Trophoblast cell (in vitro differentiated cells and primary cell): ENCODE data around the gene SZRD1.

Experiments
- DNase-seq, 2 donors: peaks; one replicate each; pipeline ENCODE4 v3.0.0-alpha.2; 2016
- H2AFZ ChIP-seq: 2 replicates; pipeline ENCODE4 v1.6.1; 2013; ENCODE audit warnings: low read length, moderate library complexity, mild to moderate bottlenecking; ENCODE audit not compliant: insufficient read depth, poor library complexity
- H2AK5ac ChIP-seq: 2 replicates; pipeline ENCODE4 v1.6.1; 2013; ENCODE audit warnings: mild to moderate bottlenecking, low read length
- H2BK120ac ChIP-seq: 2 replicates; pipeline ENCODE4 v1.6.1; 2013; ENCODE audit warnings: low read length, mild to moderate bottlenecking, moderate library complexity; ENCODE audit not compliant: insufficient read depth, poor library complexity
- H2BK12ac ChIP-seq: 2 replicates; pipeline ENCODE4 v1.6.1; 2013; ENCODE audit warnings: mild to moderate bottlenecking, low read length, moderate library complexity
- H2BK5ac ChIP-seq: 2 replicates; pipeline ENCODE4 v1.6.1; 2013; ENCODE audit warnings: low read length, low read depth, moderate library complexity, mild to moderate bottlenecking; ENCODE audit not compliant: poor library complexity
- H3K14ac ChIP-seq: 2 replicates; pipeline ENCODE4 v1.6.1; 2013; ENCODE audit warnings: mild to moderate bottlenecking, low read length
- H3K18ac ChIP-seq: 2 replicates; pipeline ENCODE4 v1.6.1; 2013; ENCODE audit warnings: mild to moderate bottlenecking, low read length
- H3K23ac ChIP-seq: 2 replicates; pipeline ENCODE4 v1.6.1; 2013; ENCODE audit warnings: low read length
- H3K27ac ChIP-seq: 2 replicates; pipeline ENCODE4 v1.5.1; 2013; ENCODE audit warnings: low read depth, mild to moderate bottlenecking, inconsistent platforms, low read length, moderate library complexity
- H3K27me3 ChIP-seq: 2 replicates; pipeline ENCODE4 v1.6.1; 2013; ENCODE audit warnings: inconsistent platforms, mild to moderate bottlenecking, low read length, moderate library complexity; ENCODE audit not compliant: insufficient read depth
- H3K36me3 ChIP-seq, 2 experiments: 1 replicate in 1 of 2; 2 replicates in 1 of 2; pipeline ENCODE4 v1.6.1; 2013; ENCODE audit warnings: low read length in 2 of 2, mild to moderate bottlenecking in 2 of 2, moderate library complexity in 1 of 2; ENCODE audit not compliant: insufficient read depth in 2 of 2, control insufficient read depth in 1 of 2
- H3K4ac ChIP-seq: 2 replicates; pipeline ENCODE4 v1.6.1; 2013; ENCODE audit warnings: low read depth, mild to moderate bottlenecking, low read length, moderate library complexity
- H3K4me1 ChIP-seq, 2 experiments: 1 replicate in 1 of 2; 2 replicates in 1 of 2; pipeline ENCODE4 v1.6.1; 2013; ENCODE audit warnings: low read length in 2 of 2, mild to moderate bottlenecking in 2 of 2, moderate library complexity in 1 of 2; ENCODE audit not compliant: insufficient read depth in 2 of 2, control insufficient read depth in 1 of 2
- H3K4me2 ChIP-seq: 2 replicates; pipeline ENCODE4 v1.6.1; 2013; ENCODE audit warnings: inconsistent platforms, mild to moderate bottlenecking, low read length, moderate library complexity
- H3K4me3 ChIP-seq: 2 replicates; pipeline ENCODE4 v1.5.1; 2013; ENCODE audit warnings: mild to moderate bottlenecking, low read depth, low read length, inconsistent platforms
- H3K79me1 ChIP-seq: one replicate; pipeline ENCODE4 v1.6.1; 2013; ENCODE audit warnings: low read length
- H3K79me2 ChIP-seq: 2 replicates; pipeline ENCODE4 v1.6.1; 2013; ENCODE audit warnings: low read length, mild to moderate bottlenecking; ENCODE audit not compliant: control insufficient read depth, insufficient read depth, poor library complexity
- H3K9ac ChIP-seq: 2 replicates; pipeline ENCODE4 v1.6.1; 2013; ENCODE audit warnings: mild to moderate bottlenecking, low read length
- H3K9me3 ChIP-seq: 2 replicates; pipeline ENCODE4 v1.6.1; 2013; ENCODE audit warnings: low read depth, mild to moderate bottlenecking, control low read depth, inconsistent platforms, low read length; ENCODE audit not compliant: insufficient read depth
- H4K12ac ChIP-seq: 2 replicates; pipeline ENCODE4 v1.6.1; 2013; ENCODE audit warnings: low read depth, mild to moderate bottlenecking, low read length, moderate library complexity
- H4K8ac ChIP-seq: 2 replicates; pipeline ENCODE4 v1.6.1; 2013; ENCODE audit warnings: low read depth, mild to moderate bottlenecking, low read length, moderate library complexity
- H4K91ac ChIP-seq: one replicate; pipeline ENCODE4 v1.6.1; 2013; ENCODE audit warnings: low read depth, mild to moderate bottlenecking, low read length, moderate library complexity
- WGBS: extraction: QIAGEN DNeasy Blood & Tissue Kit; methylation state at CpG from one replicate; pipeline ENCODE4 v1.1.7; 2013; ENCODE audit warnings: missing lambda C conversion rate; ENCODE audit not compliant: insufficient read length, insufficient coverage; ENCODE audit errors: extremely low coverage; 5-methylcytosine and 5-hydroxymethylcytosine counted together

Gene SZRD1

DNA sequence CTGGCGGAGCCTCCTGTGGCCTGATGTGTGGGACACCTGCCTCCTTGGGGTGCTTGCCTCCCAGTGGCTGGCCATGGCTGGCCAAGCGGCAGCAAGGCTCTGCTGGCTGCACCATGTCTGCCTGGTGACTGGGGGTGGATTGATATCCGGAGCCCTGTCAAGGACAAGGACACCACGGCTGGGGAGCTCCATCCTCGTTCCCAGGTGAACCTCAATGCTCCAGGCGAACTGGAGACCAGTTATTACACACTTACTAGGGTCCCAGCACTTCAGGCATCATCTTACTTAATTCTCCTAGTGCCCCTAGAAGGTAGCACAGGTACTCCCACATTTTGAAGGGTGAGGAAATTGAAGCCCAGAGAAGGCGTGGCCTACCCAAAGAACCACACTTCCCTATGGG lies 55.0 kb downstream of the SZRD1 start:
- H2AK5ac ChIP-seq, result no peak overlapping the region
- no peak overlapping the region for H4K91ac ChIP-seq
- no peak overlapping the region for H3K23ac ChIP-seq
- H2BK5ac ChIP-seq, result no peak overlapping the region
- H3K27ac ChIP-seq, result no peak overlapping the region
- no peaks in the 10 kb centered on the region for H3K79me1 ChIP-seq
- H2AFZ ChIP-seq, result no peak overlapping the region
- H4K8ac ChIP-seq, result no peak overlapping the region
- H3K4me2 ChIP-seq, result no peak overlapping the region
- H3K4me3 ChIP-seq, result no peak overlapping the region
- H2BK120ac ChIP-seq, result no peak overlapping the region
- WGBS, result no CpG with 5 or more reads among the region's 7 CpGs
- H3K9me3 ChIP-seq, result no peaks in the 10 kb centered on the region
- no peaks in the 10 kb centered on the region for H3K79me2 ChIP-seq
- no peak overlapping the region for H3K4ac ChIP-seq
- no peak overlapping the region for H3K14ac ChIP-seq
- no peak overlapping the region for H2BK12ac ChIP-seq
- DNase-seq, result no peak
- H3K36me3 ChIP-seq, result no peaks in the 10 kb centered on the region
- no peaks in the 10 kb centered on the region for H3K4me1 ChIP-seq
- H3K9ac ChIP-seq, result no peak overlapping the region
- H3K27me3 ChIP-seq, result no peaks in the 10 kb centered on the region
- H4K12ac ChIP-seq, result no peak overlapping the region
- no peak overlapping the region for H3K18ac ChIP-seq

DNA sequence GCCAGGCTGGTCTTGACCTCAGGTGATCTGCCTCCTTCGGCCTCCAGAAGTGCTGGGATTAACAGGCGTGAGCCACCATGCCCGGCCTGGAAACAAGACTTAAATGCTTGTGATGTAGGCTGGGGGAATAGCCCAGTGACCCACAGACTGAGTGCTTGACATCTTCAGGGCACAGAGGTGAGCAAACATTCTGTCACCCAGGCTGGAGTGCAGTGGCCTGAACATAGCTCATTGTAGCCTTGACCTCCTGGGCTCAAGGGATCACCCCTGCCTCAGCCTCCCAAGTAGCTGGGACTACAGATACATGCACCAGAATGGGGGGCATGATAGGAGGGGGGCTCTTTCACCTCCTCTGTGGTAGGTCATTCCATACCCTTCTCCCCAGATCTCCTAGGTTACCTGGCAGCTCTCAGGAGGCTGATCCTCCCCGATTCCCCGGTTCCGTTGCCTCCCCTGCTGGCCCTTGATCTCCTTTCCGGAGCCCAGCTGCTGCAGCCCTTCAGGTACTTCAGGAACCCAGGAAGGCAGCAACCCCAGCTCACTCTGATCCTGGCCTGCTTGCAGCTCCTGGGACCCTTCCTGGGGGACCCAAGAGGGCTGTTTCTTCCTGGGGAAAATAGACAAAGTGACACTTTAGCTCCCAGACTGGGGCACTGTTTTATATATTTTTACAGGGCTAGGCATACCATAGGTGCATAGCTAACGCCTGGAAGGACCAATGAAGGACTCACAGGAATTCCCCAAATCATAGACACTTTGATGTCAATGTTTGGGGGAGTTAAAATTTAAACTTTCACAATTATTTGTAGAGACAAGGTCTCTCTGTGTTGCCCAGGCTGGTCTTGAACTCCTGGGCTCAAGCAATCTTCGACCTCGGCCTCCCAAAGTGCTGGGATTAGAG lies 58.3 kb downstream of the SZRD1 start:
- Histone ChIP-seq H3K27ac (no peak overlapping the region), H4K8ac (no peak overlapping the region), H3K14ac (no peak overlapping the region), H2AK5ac (no peak overlapping the region), H4K12ac (no peak overlapping the region), H3K4me1 (no peaks in the 10 kb centered on the region), H4K91ac (no peak overlapping the region), H2AFZ (no peak overlapping the region), H3K79me2 (no peaks in the 10 kb centered on the region), H2BK120ac (no peak overlapping the region), H3K4me2 (no peak overlapping the region), H3K36me3 (no peaks in the 10 kb centered on the region), H3K79me1 (no peaks in the 10 kb centered on the region), H3K9ac (peak overlapping the region; percentile 75), H3K27me3 (no peaks in the 10 kb centered on the region), H2BK5ac (no peak overlapping the region), H2BK12ac (no peak overlapping the region), H3K4ac (no peak overlapping the region), H3K18ac (no peak overlapping the region), H3K4me3 (no peak overlapping the region), H3K9me3 (no peaks in the 10 kb centered on the region), H3K23ac (no peak overlapping the region)
- no peak for DNase-seq
- no CpG with 5 or more reads among the region's 10 CpGs for WGBS

DNA sequence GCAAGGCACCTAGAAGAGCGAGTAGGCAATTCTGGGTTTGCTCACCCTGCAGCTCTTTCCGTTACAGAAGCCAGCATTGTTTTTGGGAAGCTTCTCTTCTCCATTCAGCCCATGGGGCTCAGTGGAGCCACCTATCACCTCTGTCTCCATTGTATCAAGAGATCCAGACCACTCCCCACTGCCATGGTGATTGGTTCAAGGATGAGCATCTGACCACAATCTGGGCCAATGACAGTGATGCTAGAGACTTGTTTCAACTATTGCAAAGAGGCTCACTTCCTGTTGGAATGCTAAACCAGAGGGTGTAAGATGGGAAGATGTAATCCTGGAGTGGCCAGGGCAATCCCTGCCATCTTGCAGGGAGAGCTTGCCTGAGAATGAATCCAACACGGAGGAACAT lies 63.6 kb downstream of the SZRD1 start:
- Histone ChIP-seq H3K4me1 (no peaks in the 10 kb centered on the region), H3K79me1 (no peaks in the 10 kb centered on the region), H3K79me2 (no peaks in the 10 kb centered on the region), H2BK5ac (no peak overlapping the region), H3K4me2 (no peak overlapping the region), H3K14ac (no peak overlapping the region), H3K23ac (no peak overlapping the region), H3K4ac (no peak overlapping the region), H2AK5ac (no peak overlapping the region), H4K91ac (no peak overlapping the region), H3K27me3 (no peaks in the 10 kb centered on the region), H3K27ac (no peak overlapping the region), H2BK120ac (no peak overlapping the region), H3K9ac (no peak overlapping the region), H2BK12ac (no peak overlapping the region), H3K18ac (no peak overlapping the region), H3K9me3 (peaks cover 3% of the 10 kb centered on the region), H4K8ac (no peak overlapping the region), H4K12ac (no peak overlapping the region), H2AFZ (no peak overlapping the region), H3K36me3 (no peaks in the 10 kb centered on the region), H3K4me3 (no peak overlapping the region)
- no peak for DNase-seq
- WGBS, result no CpG with 5 or more reads among the region's 3 CpGs

DNA sequence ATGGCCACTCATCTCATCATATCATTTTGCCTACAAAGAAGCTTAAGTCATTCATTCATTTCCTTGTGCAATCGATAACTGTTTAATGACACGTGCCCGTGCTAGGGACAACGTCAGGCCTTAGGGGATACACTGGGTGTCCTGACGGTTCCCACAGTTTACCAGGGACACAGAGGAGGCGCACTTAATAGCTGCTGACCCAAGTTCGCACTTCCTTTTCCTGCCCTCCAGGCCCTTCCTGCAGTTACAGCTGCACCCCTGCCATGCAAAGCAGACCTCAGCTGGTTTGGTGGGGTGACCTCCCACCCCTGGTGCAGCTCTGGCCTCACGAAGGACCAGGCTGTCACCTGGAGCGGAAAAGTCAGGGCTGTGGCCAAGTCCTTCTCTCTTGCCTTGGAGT lies 66.0 kb downstream of the SZRD1 start:
- no peak overlapping the region for H2AK5ac ChIP-seq
- H3K79me1 ChIP-seq, result no peaks in the 10 kb centered on the region
- H4K91ac ChIP-seq, result no peak overlapping the region
- no peak overlapping the region for H3K4ac ChIP-seq
- H3K9me3 ChIP-seq, result peaks cover 3% of the 10 kb centered on the region
- H4K12ac ChIP-seq, result no peak overlapping the region
- WGBS, result no CpG with 5 or more reads among the region's 9 CpGs
- no peak overlapping the region for H4K8ac ChIP-seq
- H2BK12ac ChIP-seq, result no peak overlapping the region
- H2BK5ac ChIP-seq, result no peak overlapping the region
- H3K27me3 ChIP-seq, result no peaks in the 10 kb centered on the region
- no peak overlapping the region for H3K14ac ChIP-seq
- DNase-seq, result no peak
- no peak overlapping the region for H3K18ac ChIP-seq
- H2AFZ ChIP-seq, result no peak overlapping the region
- H3K79me2 ChIP-seq, result no peaks in the 10 kb centered on the region
- H3K36me3 ChIP-seq, result no peaks in the 10 kb centered on the region
- no peak overlapping the region for H3K9ac ChIP-seq
- H3K4me2 ChIP-seq, result no peak overlapping the region
- no peak overlapping the region for H3K4me3 ChIP-seq
- H3K27ac ChIP-seq, result no peak overlapping the region
- H2BK120ac ChIP-seq, result no peak overlapping the region
- H3K23ac ChIP-seq, result peak overlapping the region; percentile 71
- no peaks in the 10 kb centered on the region for H3K4me1 ChIP-seq
